Stimulated activated CD8-positive, alpha-beta memory T cell treated with anti-CD3 and anti-CD28 coated beads, Interleukin-7, amount 100 ng/mL, for 1 hour (primary cell): Measurements from ENCODE around the gene MTCH1.

Experiments
- DNase-seq, 2 donors: peaks; one replicate each; pipeline ENCODE4 v3.0.0-alpha.2; 2020; ENCODE audit warnings: low read depth in 2 of 2

The MTCH1 gene

GRCh38 chr6:36970892-36971842, 14.8 kb downstream of the MTCH1 start:
- DNase-seq: no peak

GRCh38 chr6:36969988-36970891, 15.8 kb downstream of the MTCH1 start:
- no peak for DNase-seq

GRCh38 chr6:36969240-36969691, 16.7 kb downstream of the MTCH1 start:
- DNase-seq: no peak

GRCh38 chr6:36968266-36968977, 17.6 kb downstream of the MTCH1 start:
- DNase-seq: no peak

- no peak for DNase-seq
Measured at GRCh38 chr6:36967757-36968156, 18.2 kb downstream of the MTCH1 start.

GRCh38 chr6:36967301-36967700, 18.7 kb downstream of the MTCH1 start:
- DNase-seq: no peak

- no peak for DNase-seq
Measured at GRCh38 chr6:36964908-36965307, 21.1 kb downstream of the MTCH1 start.

GRCh38 chr6:36964349-36964748, 21.6 kb downstream of the MTCH1 start:
- no peak for DNase-seq

- no peak for DNase-seq
Measured at GRCh38 chr6:36963451-36964290, 22.3 kb downstream of the MTCH1 start.

- peak; percentile 53 to 58 for DNase-seq
Measured at GRCh38 chr6:36962874-36963273, 23.1 kb downstream of the MTCH1 start.

- DNase-seq: no peak
Measured at GRCh38 chr6:36961441-36962435, 24.3 kb downstream of the MTCH1 start.

- DNase-seq: no peak
Measured at GRCh38 chr6:36959555-36960250, 26.3 kb downstream of the MTCH1 start.

GRCh38 chr6:36958775-36959554, 27.0 kb downstream of the MTCH1 start:
- DNase-seq: no peak

- DNase-seq: no peak
Measured at GRCh38 chr6:36957773-36958271, 28.2 kb downstream of the MTCH1 start.

GRCh38 chr6:36956446-36956820, 29.6 kb downstream of the MTCH1 start:
- DNase-seq: no peak

GRCh38 chr6:36955671-36956445, 30.1 kb downstream of the MTCH1 start:
- DNase-seq: no peak

- no peak for DNase-seq
Measured at GRCh38 chr6:36955136-36955535, 30.9 kb downstream of the MTCH1 start.
